Suprapubic skin (tissue), 4 donors: Measurements from ENCODE around the gene PIWIL4. TPM values are rescaled to one million over a fixed set of nuclear protein-coding genes. Genes with fewer than 3 reads are reported as not detected.

Source experiments
- DNase-seq, 2 donors: peaks; one replicate each; pipeline ENCODE4 v3.0.0-alpha.2; 2019; ENCODE audit warnings: low spot score in 2 of 2
- H3K27ac ChIP-seq: fragments of 200-600 bp; sonication (generic); one replicate; pipeline ENCODE4 v1.5.1; 2019
- H3K27me3 ChIP-seq: fragments of 200-600 bp; sonication (generic); one replicate; pipeline ENCODE4 v1.5.1; 2019
- H3K36me3 ChIP-seq: fragments of 200-600 bp; sonication (generic); one replicate; pipeline ENCODE4 v1.5.1; 2019
- H3K4me1 ChIP-seq: fragments of 200-600 bp; sonication (generic); one replicate; pipeline ENCODE4 v1.5.1; 2019
- H3K4me3 ChIP-seq: fragments of 200-600 bp; sonication (generic); one replicate; pipeline ENCODE4 v1.5.1; 2019; ENCODE audit warnings: mild to moderate bottlenecking
- H3K9me3 ChIP-seq: fragments of 200-600 bp; sonication (generic); one replicate; pipeline ENCODE4 v1.5.1; 2019
- EP300 ChIP-seq: sonication (generic); formaldehyde crosslinking; IDR thresholded peaks from one replicate; pipeline ENCODE4 v1.6.1; 2017; ENCODE audit warnings: antibody characterized with exemption
- POLR2A ChIP-seq, 2 donors: fragments of 450-650 bp; IDR thresholded peaks; one replicate each; pipeline ENCODE4 v1.6.1; 2017; ENCODE audit warnings: antibody characterized with exemption in 2 of 2, mild to moderate bottlenecking in 2 of 2, moderate library complexity in 2 of 2
- POLR2AphosphoS5 ChIP-seq, 3 donors: sonication (generic); formaldehyde crosslinking; IDR thresholded peaks; one replicate each; pipeline ENCODE4 v1.6.1; 2017; ENCODE audit warnings: antibody characterized with exemption in 3 of 3
- WGBS: methylation state at CpG from one replicate; pipeline ENCODE4 v1.1.5; 2018; 5-methylcytosine and 5-hydroxymethylcytosine counted together
- total RNA-seq, 4 donors: library from RNA; depleted of rRNA; stranded (reverse); fragments of >200 nt; gene quantifications; one replicate each; pipeline ENCODE4 v1.1.0, GENCODE V29; 2016
- TF ChIP-seq, protein P1 (sequence below), 2 donors: fragments of 200-600 bp in 1 of 2; fragments of 450-650 bp in 1 of 2; sonication (generic) in 1 of 2; IDR thresholded peaks; one replicate each; pipeline ENCODE4 v1.5.1; 2016 to 2019; ENCODE audit warnings: antibody characterized with exemption in 2 of 2, mild to moderate bottlenecking in 1 of 2, moderate library complexity in 1 of 2

The PIWIL4 gene
- total RNA-seq, 4 donors from 2014 or later, result 0.91 to 2.5 (median 1.8) TPM

DNA sequence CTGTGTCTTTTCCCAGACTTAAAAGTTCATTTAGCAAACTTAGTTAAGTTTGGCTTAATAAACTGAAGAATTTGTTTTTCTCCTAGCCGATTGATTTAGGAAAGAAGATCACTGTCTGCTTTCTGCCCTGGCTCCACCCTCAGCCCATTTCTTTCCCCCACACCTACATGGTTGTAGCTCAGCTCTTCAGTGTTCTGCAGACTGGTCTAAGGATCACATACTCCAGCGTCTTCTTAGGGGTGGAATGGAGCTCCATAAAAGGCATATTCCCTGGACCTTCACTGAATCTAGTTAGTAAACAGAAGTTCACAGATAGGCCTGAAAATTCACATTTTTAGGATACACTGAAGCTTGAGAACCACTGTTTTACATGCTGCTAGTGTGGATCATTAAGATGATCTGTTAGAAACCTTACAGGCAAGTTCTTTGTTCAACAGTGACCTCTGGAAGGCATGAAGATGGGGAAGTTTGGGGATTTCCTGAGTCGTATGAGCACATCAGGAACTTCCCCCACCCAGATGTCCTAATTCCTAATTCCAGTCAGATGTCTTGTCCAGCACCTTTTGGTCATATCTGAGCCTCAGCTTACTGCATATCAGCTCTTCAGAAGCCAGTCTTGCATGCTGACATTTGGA, 16.8 kb downstream of the PIWIL4 start:
- no peaks in the 10 kb centered on the region for H3K9me3 ChIP-seq
- H3K4me3 ChIP-seq, result no peak overlapping the region
- no peaks in the 10 kb centered on the region for H3K27me3 ChIP-seq
- H3K36me3 ChIP-seq, result peaks cover under 1% of the 10 kb centered on the region
- no peak for TF ChIP-seq EP300
- TF ChIP-seq, protein P1, sequence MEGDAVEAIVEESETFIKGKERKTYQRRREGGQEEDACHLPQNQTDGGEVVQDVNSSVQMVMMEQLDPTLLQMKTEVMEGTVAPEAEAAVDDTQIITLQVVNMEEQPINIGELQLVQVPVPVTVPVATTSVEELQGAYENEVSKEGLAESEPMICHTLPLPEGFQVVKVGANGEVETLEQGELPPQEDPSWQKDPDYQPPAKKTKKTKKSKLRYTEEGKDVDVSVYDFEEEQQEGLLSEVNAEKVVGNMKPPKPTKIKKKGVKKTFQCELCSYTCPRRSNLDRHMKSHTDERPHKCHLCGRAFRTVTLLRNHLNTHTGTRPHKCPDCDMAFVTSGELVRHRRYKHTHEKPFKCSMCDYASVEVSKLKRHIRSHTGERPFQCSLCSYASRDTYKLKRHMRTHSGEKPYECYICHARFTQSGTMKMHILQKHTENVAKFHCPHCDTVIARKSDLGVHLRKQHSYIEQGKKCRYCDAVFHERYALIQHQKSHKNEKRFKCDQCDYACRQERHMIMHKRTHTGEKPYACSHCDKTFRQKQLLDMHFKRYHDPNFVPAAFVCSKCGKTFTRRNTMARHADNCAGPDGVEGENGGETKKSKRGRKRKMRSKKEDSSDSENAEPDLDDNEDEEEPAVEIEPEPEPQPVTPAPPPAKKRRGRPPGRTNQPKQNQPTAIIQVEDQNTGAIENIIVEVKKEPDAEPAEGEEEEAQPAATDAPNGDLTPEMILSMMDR (IDR thresholded peaks at IDR 0.05), result no peak
- TF ChIP-seq POLR2A (IDR thresholded peaks at IDR 0.05), result no peak
- no peak for TF ChIP-seq POLR2AphosphoS5 (IDR thresholded peaks at IDR 0.05)
- H3K27ac ChIP-seq, result no peak overlapping the region
- DNase-seq, result no peak
- H3K4me1 ChIP-seq, result no peaks in the 10 kb centered on the region
- 46% methylated on average over 3 of the region's 3 CpGs for WGBS

DNA sequence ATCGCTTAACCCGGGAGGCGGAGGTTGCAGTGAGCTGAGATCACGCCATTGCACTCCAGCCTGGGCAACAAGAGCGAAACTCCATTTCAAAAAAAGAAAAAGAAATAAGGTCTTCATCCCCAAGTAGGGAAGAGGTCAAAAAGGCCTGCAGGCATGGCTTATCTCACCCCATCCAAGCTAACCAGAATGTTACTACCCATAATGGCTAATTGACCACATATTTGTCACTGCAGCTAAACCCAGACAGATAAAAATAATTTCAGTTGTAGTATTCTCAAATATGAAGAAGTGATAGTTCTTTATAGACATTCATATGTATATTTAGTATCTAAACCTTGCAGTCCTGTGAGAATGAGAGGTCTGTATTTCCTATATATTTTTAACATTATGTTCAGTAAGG, 17.8 kb downstream of the PIWIL4 start:
- WGBS, result 97% methylated on average over 5 of the region's 5 CpGs
- Histone ChIP-seq H3K27ac (no peak overlapping the region), H3K27me3 (no peaks in the 10 kb centered on the region), H3K36me3 (peaks cover 8% of the 10 kb centered on the region), H3K4me1 (no peaks in the 10 kb centered on the region), H3K9me3 (no peaks in the 10 kb centered on the region), H3K4me3 (no peak overlapping the region)
- TF ChIP-seq EP300 (no peak), POLR2AphosphoS5 (IDR thresholded peaks at IDR 0.05) (no peak), POLR2A (IDR thresholded peaks at IDR 0.05) (no peak)
- TF ChIP-seq, protein P1 (IDR thresholded peaks at IDR 0.05), result no peak
- DNase-seq, result no peak

DNA sequence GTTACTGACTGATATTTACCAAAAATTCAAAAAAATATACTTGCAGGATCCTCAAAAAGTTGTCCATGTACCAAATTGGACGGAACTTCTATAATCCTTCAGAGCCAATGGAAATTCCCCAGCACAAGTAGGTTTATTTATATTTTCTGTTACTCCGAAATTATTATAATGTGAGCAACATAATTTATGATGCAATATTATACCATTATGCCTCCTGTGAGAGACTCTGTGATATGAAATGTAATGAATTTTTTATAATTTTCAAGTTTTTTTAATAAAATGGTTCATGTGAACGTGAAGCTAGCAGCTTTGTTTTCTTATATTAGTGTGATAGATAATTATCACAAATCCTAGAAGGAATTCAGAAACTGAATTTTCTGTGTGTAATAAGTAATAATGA, 18.2 kb downstream of the PIWIL4 start:
- H3K36me3 ChIP-seq, result peaks cover 8% of the 10 kb centered on the region
- H3K4me1 ChIP-seq, result no peaks in the 10 kb centered on the region
- no peak for DNase-seq
- no peaks in the 10 kb centered on the region for H3K9me3 ChIP-seq
- no peak for TF ChIP-seq EP300
- TF ChIP-seq, protein P1 (IDR thresholded peaks at IDR 0.05), result no peak
- 83% methylated on average over 3 of the region's 3 CpGs for WGBS
- no peak overlapping the region for H3K27ac ChIP-seq
- no peak overlapping the region for H3K4me3 ChIP-seq
- no peaks in the 10 kb centered on the region for H3K27me3 ChIP-seq

DNA sequence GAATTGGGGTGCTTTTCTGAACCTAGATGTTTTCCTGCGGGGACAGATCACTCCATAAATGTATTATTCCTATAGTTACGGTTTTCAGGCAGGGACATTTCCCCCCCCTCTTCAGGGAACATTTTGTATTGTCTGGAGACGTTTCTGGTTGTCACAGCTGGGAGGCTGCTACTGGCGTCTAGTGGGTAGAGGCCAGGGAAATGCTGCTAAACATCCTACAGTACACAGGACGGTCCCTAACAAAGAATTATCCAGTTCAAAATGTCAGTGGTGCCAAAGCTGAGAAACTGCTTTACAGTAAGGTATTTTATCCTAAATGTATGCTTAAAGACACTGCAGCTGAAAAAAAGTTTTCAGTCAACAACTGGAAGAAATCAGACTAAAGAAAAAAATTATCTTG, 19.4 kb downstream of the PIWIL4 start:
- no peak overlapping the region for H3K27ac ChIP-seq
- H3K27me3 ChIP-seq, result no peaks in the 10 kb centered on the region
- DNase-seq, result no peak
- WGBS, result 90% methylated on average over 5 of the region's 5 CpGs
- TF ChIP-seq POLR2A (IDR thresholded peaks at IDR 0.05) (no peak), POLR2AphosphoS5 (IDR thresholded peaks at IDR 0.05) (no peak), EP300 (no peak)
- TF ChIP-seq, protein P1 (IDR thresholded peaks at IDR 0.05), result no peak
- no peak overlapping the region for H3K4me3 ChIP-seq
- H3K36me3 ChIP-seq, result peaks cover 12% of the 10 kb centered on the region
- H3K9me3 ChIP-seq, result no peaks in the 10 kb centered on the region
- H3K4me1 ChIP-seq, result no peaks in the 10 kb centered on the region

DNA sequence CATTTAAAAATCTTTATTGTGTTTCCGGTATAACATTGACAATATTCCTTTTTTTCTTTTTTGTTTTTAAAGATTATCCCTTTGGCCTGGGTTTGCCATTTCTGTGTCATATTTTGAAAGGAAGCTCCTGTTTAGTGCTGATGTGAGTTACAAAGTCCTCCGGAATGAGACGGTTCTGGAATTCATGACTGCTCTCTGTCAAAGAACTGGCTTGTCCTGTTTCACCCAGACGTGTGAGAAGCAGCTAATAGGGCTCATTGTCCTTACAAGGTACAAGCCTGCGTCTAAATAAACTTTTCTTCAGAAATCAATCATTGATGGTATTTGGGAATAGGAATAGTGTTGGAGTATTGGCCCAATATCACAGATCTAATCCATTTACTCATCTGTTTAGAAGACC, 19.8 kb downstream of the PIWIL4 start:
- DNase-seq, result no peak
- WGBS, result 66% methylated on average over 5 of the region's 5 CpGs
- Histone ChIP-seq H3K4me1 (no peaks in the 10 kb centered on the region), H3K27ac (no peak overlapping the region), H3K9me3 (no peaks in the 10 kb centered on the region), H3K36me3 (peaks cover 12% of the 10 kb centered on the region), H3K27me3 (no peaks in the 10 kb centered on the region), H3K4me3 (no peak overlapping the region)
- TF ChIP-seq, protein P1 (IDR thresholded peaks at IDR 0.05), result no peak
- no peak for TF ChIP-seq POLR2A (IDR thresholded peaks at IDR 0.05)
- TF ChIP-seq EP300, result no peak
- no peak for TF ChIP-seq POLR2AphosphoS5 (IDR thresholded peaks at IDR 0.05)
